LNCaP clone FGC (cell line): ENCODE data around the gene FZD1.
A peak's percentile ranks its signal among the peaks of the same experiment; 100 is the strongest.

Experiments used
- DNase-seq: peaks from one replicate; pipeline ENCODE4 v3.0.0-alpha.2; 2011; ENCODE audit warnings: low read depth
- H3K4me3 ChIP-seq: 2 replicates; pipeline ENCODE4 v1.5.1; 2011; ENCODE audit warnings: mild to moderate bottlenecking, low read depth, low read length, control low read depth
- TF ChIP-seq, protein P1 (sequence below): IDR thresholded peaks from 2 replicates; pipeline ENCODE4 v1.5.1; 2012; ENCODE audit warnings: mild to moderate bottlenecking; ENCODE audit not compliant: control insufficient read depth, insufficient read depth; ENCODE audit errors: extremely low read depth

FZD1 gene

DNA sequence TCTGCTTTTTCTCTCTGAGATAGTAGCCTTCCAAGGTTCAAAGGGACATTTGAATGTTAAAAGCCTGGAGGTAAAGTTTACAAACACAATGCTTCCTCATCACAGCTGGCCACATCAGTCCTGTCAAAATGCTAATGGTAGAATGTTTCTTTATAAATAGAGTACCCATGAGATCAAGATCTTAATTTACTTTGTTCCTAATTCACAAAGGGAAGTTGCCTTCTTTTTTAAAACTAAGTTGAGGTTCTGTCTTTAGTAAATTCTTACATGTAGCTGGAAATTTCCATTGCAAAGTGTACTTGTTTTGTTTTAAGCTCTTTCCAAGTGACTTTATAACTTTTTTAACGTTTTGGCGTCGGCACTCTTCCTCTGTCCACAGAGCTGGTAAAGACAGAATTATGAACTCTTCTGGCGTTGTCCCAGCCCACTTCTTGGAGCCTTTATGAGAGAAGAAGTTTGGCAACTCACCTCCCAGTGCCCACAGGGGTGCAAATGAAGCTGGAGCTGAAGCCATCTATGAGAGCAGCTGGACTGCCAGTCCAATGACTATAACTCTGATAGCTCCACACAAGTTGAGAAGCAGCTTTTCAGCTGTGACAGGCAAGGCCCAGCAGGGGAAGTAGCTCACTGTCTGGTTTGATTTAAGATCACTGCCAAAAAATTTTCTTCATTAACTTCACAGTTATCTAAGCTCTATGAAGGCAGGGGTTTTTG, 23.3 kb downstream of the FZD1 start:
- H3K4me3 ChIP-seq = no peak overlapping the region
- DNase-seq = no peak
- TF ChIP-seq, protein P1, sequence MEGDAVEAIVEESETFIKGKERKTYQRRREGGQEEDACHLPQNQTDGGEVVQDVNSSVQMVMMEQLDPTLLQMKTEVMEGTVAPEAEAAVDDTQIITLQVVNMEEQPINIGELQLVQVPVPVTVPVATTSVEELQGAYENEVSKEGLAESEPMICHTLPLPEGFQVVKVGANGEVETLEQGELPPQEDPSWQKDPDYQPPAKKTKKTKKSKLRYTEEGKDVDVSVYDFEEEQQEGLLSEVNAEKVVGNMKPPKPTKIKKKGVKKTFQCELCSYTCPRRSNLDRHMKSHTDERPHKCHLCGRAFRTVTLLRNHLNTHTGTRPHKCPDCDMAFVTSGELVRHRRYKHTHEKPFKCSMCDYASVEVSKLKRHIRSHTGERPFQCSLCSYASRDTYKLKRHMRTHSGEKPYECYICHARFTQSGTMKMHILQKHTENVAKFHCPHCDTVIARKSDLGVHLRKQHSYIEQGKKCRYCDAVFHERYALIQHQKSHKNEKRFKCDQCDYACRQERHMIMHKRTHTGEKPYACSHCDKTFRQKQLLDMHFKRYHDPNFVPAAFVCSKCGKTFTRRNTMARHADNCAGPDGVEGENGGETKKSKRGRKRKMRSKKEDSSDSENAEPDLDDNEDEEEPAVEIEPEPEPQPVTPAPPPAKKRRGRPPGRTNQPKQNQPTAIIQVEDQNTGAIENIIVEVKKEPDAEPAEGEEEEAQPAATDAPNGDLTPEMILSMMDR = peak; percentile 26

DNA sequence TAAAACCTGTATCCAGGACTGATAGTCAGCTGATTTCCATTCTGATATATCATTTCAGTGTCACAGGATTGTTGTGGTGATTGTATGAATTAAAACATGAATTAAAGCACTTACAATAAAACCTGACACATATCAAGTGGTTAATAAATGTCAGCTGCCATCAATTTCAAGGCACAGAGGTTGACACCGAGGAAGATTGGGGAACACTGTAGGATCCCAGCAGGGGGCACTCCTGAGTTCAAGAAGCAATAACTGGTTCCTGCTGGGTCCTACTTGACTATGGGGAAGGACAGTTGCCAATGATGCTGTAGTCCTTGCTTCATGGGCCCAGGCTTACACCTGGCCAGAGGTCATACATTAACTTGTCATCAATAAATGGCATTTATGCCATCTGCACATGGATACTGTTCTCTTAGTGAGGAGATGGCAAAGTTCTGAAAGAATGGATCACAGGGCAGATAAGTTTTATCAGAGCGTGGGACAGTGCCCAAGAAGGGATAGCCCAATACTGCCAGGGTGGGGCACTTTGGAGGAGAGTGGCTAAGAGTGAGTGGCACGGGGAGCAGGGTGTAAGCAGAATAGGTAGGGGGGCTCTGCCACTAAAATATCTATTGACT, 24.1 kb downstream of the FZD1 start:
- TF ChIP-seq, protein P1 = peak; percentile 71
- no peak overlapping the region for H3K4me3 ChIP-seq
- DNase-seq = no peak

DNA sequence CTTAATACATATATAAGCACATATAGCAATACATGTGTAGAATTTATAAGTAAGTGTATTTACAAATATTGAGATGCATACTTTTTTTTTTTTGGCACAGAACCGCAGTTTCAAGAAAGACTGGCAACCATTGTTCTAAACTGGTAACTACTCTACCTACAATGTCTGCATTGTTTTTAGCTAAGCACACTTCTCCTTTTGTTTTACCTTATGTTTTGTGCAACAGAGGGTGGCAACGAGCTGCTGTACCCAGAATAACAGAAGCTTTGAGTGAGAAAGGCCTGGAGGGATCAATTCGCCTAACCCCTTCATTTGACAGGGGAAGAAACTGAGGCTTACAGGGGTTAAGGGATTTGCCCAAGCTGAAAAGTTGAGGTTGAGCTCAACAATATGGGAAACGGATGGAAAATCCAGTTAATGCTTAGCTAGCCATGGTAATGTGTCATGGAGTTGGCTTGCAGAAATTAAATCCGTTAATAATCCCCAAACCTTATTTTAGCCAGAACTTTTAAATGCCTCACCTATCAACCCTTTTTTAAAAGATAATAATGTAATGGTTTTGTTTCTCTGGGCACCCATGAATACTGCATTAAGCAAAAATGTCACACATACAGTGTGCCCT, 25.5 kb downstream of the FZD1 start:
- TF ChIP-seq, protein P1 = no peak
- no peak for DNase-seq
- no peak overlapping the region for H3K4me3 ChIP-seq

DNA sequence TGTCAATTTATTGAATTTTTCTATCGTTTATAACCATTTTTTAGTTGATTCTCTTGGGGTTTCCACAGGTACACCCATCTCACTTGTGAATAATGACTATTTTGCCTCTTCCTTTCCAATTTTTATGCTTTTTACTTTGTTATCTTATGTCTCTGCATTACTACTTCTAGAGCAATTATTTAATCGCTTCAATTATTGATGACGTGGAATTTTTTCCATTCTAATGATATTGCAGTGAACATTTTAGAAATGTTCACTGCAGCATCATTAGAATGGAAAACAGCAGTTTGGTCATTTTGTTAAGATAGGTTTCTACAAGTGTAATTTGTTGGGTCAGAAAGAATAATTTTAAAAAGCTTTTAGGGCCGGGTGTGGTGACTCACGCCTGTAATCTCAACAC, 27.1 kb downstream of the FZD1 start:
- TF ChIP-seq, protein P1 = no peak
- DNase-seq = no peak
- no peak overlapping the region for H3K4me3 ChIP-seq

DNA sequence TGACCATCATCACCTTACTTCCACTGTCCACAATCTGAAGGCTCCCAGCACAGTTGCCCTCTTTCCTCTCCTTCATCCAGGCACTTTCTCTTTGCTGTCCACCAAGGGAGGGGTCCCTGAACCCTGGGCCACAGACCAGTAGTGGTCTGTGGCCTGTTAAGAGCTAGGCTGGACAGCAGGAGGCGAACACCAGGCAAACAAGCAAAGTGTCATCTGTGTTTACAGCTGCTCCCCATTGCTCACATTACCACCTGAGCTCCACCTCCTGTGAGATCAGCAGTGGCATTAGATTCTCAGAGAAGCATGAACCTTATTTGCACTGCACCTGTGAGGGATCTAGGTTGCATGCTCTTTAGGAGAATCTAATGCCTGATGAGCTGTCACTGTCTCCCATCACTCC, 27.7 kb downstream of the FZD1 start:
- DNase-seq = no peak
- TF ChIP-seq, protein P1 = no peak
- no peak overlapping the region for H3K4me3 ChIP-seq

DNA sequence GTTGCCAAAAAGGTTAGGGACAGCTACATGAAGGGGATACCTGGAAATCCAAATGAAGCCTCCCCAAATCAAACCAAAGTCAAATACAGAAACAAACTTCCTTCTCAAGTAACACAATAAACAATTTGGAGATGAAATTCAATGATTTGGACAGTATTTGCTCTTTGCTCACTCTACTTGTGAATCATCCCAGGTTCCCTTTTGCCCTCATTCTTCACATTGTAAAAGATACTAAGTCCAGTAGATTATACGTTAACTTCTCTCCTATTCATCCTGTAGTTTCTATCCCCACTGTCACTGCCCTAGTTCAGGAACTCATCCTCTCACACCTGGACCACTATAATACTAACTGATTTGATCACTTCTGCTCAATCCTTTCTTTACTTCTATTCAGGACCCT, 28.3 kb downstream of the FZD1 start:
- TF ChIP-seq, protein P1 = no peak
- H3K4me3 ChIP-seq = no peak overlapping the region
- DNase-seq = no peak
